Ishikawa (cell line): Measurements from ENCODE around the gene ESPNL.

Source experiments
- CEBPB ChIP-seq: IDR thresholded peaks from 2 replicates; pipeline ENCODE4 v1.6.1; 2012
- EGR1 ChIP-seq: IDR thresholded peaks from 2 replicates; pipeline ENCODE4 v1.6.1; 2012
- MAX ChIP-seq: IDR thresholded peaks from 2 replicates; pipeline ENCODE4 v1.6.1; 2012
- NFIC ChIP-seq: IDR thresholded peaks from 2 replicates; pipeline ENCODE4 v1.6.1; 2012
- RAD21 ChIP-seq: IDR thresholded peaks from 2 replicates; pipeline ENCODE4 v1.6.1; 2012; ENCODE audit warnings: low read depth
- REST ChIP-seq: IDR thresholded peaks from 2 replicates; pipeline ENCODE4 v1.6.1; 2012; ENCODE audit warnings: low read depth, mild to moderate bottlenecking
- TCF12 ChIP-seq: IDR thresholded peaks from 2 replicates; pipeline ENCODE4 v1.6.1; 2012; ENCODE audit warnings: low read depth
- TEAD4 ChIP-seq: IDR thresholded peaks from 2 replicates; pipeline ENCODE4 v1.6.1; 2012
- YY1 ChIP-seq: IDR thresholded peaks from 2 replicates; pipeline ENCODE4 v1.6.1; 2012; ENCODE audit warnings: low read depth
- ZBTB7A ChIP-seq: IDR thresholded peaks from 2 replicates; pipeline ENCODE4 v1.6.1; 2012; ENCODE audit warnings: low read depth

GRCh38 chr2:238128061-238128440 lies 27.9 kb downstream of the ESPNL start:
- TF ChIP-seq YY1 (no peak), NFIC (no peak), ZBTB7A (no peak), MAX (no peak), TCF12 (no peak), CEBPB (no peak), RAD21 (no peak), EGR1 (no peak), TEAD4 (no peak), REST (no peak)
